ENCODE results near the gene RNF175. TPM values are rescaled to one million over a fixed set of nuclear protein-coding genes. Genes with fewer than 3 reads are reported as not detected.

RNF175 gene
- total RNA-seq, 4 donors from 2014 or later = 0.39 to 0.63 TPM; not detected in 2

DNA sequence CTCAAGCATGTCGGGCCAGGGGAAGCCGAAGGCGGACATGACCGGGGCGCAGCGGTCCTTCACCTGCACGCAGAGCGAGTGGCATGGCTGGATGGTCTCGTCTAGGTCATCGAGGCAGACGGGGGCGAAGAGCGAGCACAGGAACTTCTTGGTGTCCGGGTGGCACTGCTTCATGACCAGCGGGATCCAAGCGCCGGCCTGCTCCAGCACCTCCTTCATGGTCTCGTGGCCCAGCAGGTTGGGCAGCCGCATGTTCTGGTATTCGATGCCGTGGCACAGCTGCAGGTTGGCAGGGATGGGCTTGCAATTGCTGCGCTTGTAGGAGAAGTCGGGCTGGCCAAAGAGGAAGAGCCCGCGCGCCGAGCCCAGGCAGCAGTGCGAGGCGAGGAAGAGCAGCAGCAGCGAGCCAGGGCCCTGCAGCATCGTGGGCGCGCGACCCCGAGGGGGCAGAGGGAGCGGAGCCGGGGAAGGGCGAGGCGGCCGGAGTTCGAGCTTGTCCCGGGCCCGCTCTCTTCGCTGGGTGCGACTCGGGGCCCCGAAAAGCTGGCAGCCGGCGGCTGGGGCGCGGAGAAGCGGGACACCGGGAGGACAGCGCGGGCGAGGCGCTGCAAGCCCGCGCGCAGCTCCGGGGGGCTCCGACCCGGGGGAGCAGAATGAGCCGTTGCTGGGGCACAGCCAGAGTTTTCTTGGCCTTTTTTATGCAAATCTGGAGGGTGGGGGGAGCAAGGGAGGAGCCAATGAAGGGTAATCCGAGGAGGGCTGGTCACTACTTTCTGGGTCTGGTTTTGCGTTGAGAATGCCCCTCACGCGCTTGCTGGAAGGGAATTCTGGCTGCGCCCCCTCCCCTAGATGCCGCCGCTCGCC is 28.8 kb upstream of the RNF175 start, which contains the start of gene SFRP2:
Gene SFRP2 (minus strand): TSS at position 671 of the 864 bp plus-strand sequence. CDS start 248 bp downstream, at position 423.
- DNase-seq (ENCODE audit: low spot score in 2 of 2) = peak in 1 of 2 donors; percentile 18
- H3K27me3 ChIP-seq = peaks cover 0 to 72% of the 10 kb centered on the region in 2 donors
- H3K4me3 ChIP-seq = peak within 1 kb of the TSS; percentile 16 to 49 (median 43)
- H3K27ac ChIP-seq = peak within 1 kb of the TSS in 3 of 4 donors; percentile 57 to 76 (median 67)
- no peak for TF ChIP-seq POLR2A (IDR thresholded peaks at IDR 0.05)
- TF ChIP-seq, protein P1, sequence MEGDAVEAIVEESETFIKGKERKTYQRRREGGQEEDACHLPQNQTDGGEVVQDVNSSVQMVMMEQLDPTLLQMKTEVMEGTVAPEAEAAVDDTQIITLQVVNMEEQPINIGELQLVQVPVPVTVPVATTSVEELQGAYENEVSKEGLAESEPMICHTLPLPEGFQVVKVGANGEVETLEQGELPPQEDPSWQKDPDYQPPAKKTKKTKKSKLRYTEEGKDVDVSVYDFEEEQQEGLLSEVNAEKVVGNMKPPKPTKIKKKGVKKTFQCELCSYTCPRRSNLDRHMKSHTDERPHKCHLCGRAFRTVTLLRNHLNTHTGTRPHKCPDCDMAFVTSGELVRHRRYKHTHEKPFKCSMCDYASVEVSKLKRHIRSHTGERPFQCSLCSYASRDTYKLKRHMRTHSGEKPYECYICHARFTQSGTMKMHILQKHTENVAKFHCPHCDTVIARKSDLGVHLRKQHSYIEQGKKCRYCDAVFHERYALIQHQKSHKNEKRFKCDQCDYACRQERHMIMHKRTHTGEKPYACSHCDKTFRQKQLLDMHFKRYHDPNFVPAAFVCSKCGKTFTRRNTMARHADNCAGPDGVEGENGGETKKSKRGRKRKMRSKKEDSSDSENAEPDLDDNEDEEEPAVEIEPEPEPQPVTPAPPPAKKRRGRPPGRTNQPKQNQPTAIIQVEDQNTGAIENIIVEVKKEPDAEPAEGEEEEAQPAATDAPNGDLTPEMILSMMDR (IDR thresholded peaks at IDR 0.05) = no peak
- no peak for TF ChIP-seq EP300 (IDR thresholded peaks at IDR 0.05)
- WGBS, 2 donors = 2 to 3% methylated on average over 25 to 50 of the region's 72 CpGs
- H3K4me1 ChIP-seq = peaks cover 0 to 69% (median 27%) of the 10 kb centered on the region in 4 donors
- H3K9me3 ChIP-seq = no peaks in the 10 kb centered on the region
- H3K36me3 ChIP-seq = no peaks in the 10 kb centered on the region

DNA sequence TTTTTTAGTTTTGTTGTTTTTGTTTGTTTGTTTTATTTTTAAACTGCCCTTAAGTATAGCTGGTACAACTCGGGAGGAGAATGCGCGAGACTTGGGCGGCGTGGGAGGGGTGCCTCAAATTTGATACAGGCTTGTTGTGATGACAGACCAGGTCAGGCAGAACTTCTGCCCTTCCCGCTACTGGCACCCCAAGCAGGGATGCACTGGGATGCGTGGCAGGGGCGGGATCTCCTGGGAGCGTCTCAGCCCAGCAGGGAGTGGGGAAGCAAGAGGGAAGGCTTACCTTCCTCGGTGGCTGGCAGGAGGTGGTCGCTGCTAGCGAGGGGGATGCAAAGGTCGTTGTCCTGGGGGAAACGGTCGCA is 28.2 kb upstream of the RNF175 start:
- peak overlapping the region; percentile 16 to 49 (median 43) for H3K4me3 ChIP-seq
- WGBS, 2 donors = 12 to 16% methylated on average over 14 to 15 of the region's 15 CpGs

DNA sequence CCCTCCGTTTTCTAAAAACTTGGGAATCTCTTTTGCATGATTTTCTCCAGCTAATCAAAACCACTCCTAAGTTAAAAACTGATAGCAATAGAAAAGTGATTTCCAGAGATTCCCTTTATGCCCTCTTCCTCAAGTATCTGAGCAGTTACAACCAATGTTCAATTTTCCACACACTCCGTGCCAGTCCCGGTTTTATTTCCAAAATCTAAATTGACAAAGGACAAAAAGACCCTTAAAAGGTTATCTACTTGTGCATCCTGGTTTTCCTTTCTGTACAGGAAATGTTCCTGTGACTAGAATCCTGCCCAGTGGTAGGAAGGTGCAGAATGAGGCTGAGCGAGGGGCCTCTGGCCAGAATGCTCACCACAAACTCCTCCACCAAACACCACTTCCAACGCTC is 27.8 kb upstream of the RNF175 start:
- Histone ChIP-seq H3K4me1 (peaks cover 0 to 61% (median 26%) of the 10 kb centered on the region in 4 donors), H3K27ac (peak overlapping the region in 1 of 4 donors; percentile 76), H3K9me3 (no peaks in the 10 kb centered on the region), H3K36me3 (no peaks in the 10 kb centered on the region), H3K4me3 (peak overlapping the region in 1 of 4 donors; percentile 49), H3K27me3 (peaks cover 0 to 64% of the 10 kb centered on the region in 2 donors)
- 42 to 52% methylated on average over 5 of the region's 5 CpGs for WGBS, 2 donors
- DNase-seq (ENCODE audit: low spot score in 2 of 2) = no peak
- TF ChIP-seq EP300 (IDR thresholded peaks at IDR 0.05) (no peak), POLR2A (IDR thresholded peaks at IDR 0.05) (no peak)
- TF ChIP-seq, protein P1 (IDR thresholded peaks at IDR 0.05) = no peak

More for the DNA sequence above, 28.2 kb upstream of the RNF175 start:
- Histone ChIP-seq H3K27me3 (peaks cover 0 to 68% of the 10 kb centered on the region in 2 donors), H3K9me3 (no peaks in the 10 kb centered on the region), H3K4me1 (peaks cover 0 to 66% (median 27%) of the 10 kb centered on the region in 4 donors), H3K27ac (peak overlapping the region in 2 of 4 donors; percentile 57 to 76), H3K36me3 (no peaks in the 10 kb centered on the region)
- no peak for DNase-seq (ENCODE audit: low spot score in 2 of 2)
- TF ChIP-seq, protein P1 (IDR thresholded peaks at IDR 0.05) = no peak
- TF ChIP-seq POLR2A (IDR thresholded peaks at IDR 0.05) (no peak), EP300 (IDR thresholded peaks at IDR 0.05) (no peak)

DNA sequence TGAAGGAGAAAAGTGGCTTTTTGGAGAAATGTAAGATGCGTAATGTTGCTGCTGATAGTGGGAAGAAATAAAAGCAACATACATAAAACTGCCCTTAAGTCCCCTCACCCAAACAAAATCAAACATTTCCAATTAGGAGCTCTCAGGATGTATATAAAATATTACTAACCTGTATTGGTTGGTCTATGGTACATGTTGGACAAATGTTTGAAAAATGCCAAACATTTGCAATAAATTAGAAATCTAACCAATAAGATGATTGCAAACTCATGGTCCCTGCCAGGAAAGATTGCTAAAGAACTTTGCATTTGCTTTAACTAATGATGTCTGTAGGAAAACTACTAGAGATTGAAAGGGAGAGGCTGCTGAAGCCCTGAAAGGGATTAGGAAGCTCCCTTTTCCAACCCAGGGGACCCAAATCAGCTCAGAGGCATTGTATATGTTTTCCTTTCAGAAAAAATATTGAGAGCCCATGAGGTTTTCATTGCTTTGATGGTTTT is 27.3 kb upstream of the RNF175 start:
- 51 to 72% methylated on average over 1 of the region's 1 CpG for WGBS, 2 donors

More for the DNA sequence above, 27.3 kb upstream of the RNF175 start:
- Histone ChIP-seq H3K9me3 (no peaks in the 10 kb centered on the region), H3K4me3 (peak overlapping the region in 1 of 4 donors; percentile 49), H3K36me3 (no peaks in the 10 kb centered on the region), H3K27me3 (peaks cover 0 to 59% of the 10 kb centered on the region in 2 donors), H3K27ac (no peak overlapping the region), H3K4me1 (peaks cover 0 to 57% (median 23%) of the 10 kb centered on the region in 4 donors)
- TF ChIP-seq EP300 (IDR thresholded peaks at IDR 0.05) = no peak
- no peak for TF ChIP-seq POLR2A (IDR thresholded peaks at IDR 0.05)
- TF ChIP-seq, protein P1 (IDR thresholded peaks at IDR 0.05) = no peak
- no peak for DNase-seq (ENCODE audit: low spot score in 2 of 2)
